Metanephros (tissue), 1 donor: ENCODE results near the gene MPHOSPH8. TPM values are rescaled to one million over a fixed set of nuclear protein-coding genes. Genes with fewer than 3 reads are reported as not detected.

Experiments used
- total RNA-seq: library from RNA; depleted of rRNA; stranded (reverse); fragments of >200 nt; gene quantifications from one replicate; pipeline ENCODE4 v1.2.3, GENCODE V29; 2014

MPHOSPH8 gene
- total RNA-seq, result 23.1 TPM

GRCh38 chr13:19633479-19634255, at the start of gene MPHOSPH8:
Gene MPHOSPH8, plus strand, starts transcription at chr13:19633659. Its CDS starts 90 bp downstream, at chr13:19633749.

Other genes starting within 250 kb of the MPHOSPH8 start
- not detected for gene TPTE2, start 72.1 kb upstream of the MPHOSPH8 start, total RNA-seq
- 88.7 TPM for gene PSPC1, start 149.3 kb downstream of the MPHOSPH8 start, total RNA-seq
- 18.5 TPM for gene ZMYM5, start 230.0 kb downstream of the MPHOSPH8 start, total RNA-seq